ENCODE data around the gene WDR46. TPM values are rescaled to one million over a fixed set of nuclear protein-coding genes. Genes with fewer than 3 reads are reported as not detected.

Gene WDR46
- total RNA-seq, 1 experiment from 2014 or later = 57.0 TPM

DNA sequence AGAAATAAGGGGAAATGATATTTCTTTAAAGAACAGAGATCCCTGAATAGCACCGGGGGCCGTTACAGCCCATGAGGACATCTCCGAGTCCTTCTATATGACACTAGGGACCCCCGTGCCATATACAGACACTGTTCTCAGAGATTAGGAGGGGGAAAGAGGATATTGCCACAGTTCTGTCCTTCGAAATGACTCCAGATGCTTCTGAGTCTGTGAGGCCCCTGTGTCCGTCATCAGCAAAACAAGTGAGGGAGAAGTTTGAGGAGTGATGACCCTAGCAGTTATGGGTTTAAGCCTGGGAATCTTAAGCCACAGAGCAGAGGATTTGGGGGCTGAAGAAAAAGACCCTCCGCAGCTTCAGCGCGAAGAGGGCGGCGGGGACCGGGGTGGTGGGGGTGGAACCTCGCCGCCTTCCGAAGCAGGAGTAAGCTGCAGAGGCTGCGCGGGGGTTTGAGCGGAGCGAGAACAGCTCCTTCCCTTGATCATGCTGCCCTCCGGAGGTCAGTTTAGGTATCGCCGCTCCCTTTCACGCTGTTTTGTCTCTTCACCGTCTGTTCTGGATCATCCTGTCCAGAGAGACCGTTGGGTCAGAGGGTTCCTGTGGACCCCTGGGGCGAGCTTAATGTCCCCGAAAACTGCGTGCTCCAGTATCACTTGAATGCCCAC is 40.9 kb downstream of the WDR46 start:
- Mint-ChIP-seq H3K4me1 (ENCODE audit: insufficient read depth, unreplicated experiment) (peaks cover 22% of the 10 kb centered on the region), H3K27me3 (ENCODE audit: insufficient read depth, unreplicated experiment) (peaks cover 10% of the 10 kb centered on the region), H3K27ac (ENCODE audit: low read depth, unreplicated experiment) (peak overlapping the region; percentile 70), H3K9me3 (ENCODE audit: unreplicated experiment) (no peaks in the 10 kb centered on the region), H3K4me3 (ENCODE audit: unreplicated experiment) (peak overlapping the region; percentile 82), H3K36me3 (ENCODE audit: insufficient read depth, unreplicated experiment) (peaks cover 41% of the 10 kb centered on the region)
- TF ChIP-seq, protein P1, sequence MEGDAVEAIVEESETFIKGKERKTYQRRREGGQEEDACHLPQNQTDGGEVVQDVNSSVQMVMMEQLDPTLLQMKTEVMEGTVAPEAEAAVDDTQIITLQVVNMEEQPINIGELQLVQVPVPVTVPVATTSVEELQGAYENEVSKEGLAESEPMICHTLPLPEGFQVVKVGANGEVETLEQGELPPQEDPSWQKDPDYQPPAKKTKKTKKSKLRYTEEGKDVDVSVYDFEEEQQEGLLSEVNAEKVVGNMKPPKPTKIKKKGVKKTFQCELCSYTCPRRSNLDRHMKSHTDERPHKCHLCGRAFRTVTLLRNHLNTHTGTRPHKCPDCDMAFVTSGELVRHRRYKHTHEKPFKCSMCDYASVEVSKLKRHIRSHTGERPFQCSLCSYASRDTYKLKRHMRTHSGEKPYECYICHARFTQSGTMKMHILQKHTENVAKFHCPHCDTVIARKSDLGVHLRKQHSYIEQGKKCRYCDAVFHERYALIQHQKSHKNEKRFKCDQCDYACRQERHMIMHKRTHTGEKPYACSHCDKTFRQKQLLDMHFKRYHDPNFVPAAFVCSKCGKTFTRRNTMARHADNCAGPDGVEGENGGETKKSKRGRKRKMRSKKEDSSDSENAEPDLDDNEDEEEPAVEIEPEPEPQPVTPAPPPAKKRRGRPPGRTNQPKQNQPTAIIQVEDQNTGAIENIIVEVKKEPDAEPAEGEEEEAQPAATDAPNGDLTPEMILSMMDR (IDR thresholded peaks at IDR 0.05; ENCODE audit: unreplicated experiment) = peak; percentile 97
- intact Hi-C loops (cut with micrococcal nuclease) = loop anchor here (1.0 to 2.0 kb wide), 5 partner anchors 39 to 234 kb away; partner anchors contain the start of genes RING1, RXRB and SLC39A7
- POLR2A ChIA-PET = interaction anchor here (0.5 to 5.5 kb wide), 31 partner anchors 8 to 348 kb away, joined by 3 to 110 read pairs (median 4); partner anchors contain the start of genes B3GALT4, BRD2, HSD17B8 and PFDN6
- BruUV-seq (replicated peaks) = no TSS peak
- DNase-seq (ENCODE audit: unreplicated experiment) = peak; percentile 90
- CTCF ChIA-PET = interaction anchor here (0.6 to 2.8 kb wide), 41 partner anchors 10 to 925 kb away, joined by 3 to 31 read pairs (median 5); partner anchors contain the start of genes BRD2, HSD17B8, RPS18 and VPS52

DNA sequence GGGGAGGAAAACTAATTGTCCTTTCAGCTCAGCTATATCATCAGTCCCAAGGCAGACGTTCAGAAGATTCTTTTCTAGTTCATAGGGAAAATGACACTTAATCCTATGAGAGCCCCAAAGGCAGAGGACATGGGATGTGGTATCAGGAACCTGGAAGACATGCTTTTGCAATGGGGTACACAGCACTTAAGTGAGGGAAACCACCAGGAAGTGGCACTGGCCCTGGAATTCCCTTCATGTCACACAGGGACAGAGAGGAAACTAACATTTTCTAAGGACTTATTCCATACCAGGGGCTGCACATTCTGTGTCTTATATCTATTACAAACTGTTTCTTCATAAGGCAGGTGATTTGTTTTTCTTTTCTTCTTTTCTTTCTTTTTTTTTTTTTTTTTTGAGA is 45.6 kb downstream of the WDR46 start:
- H3K36me3 Mint-ChIP-seq (ENCODE audit: insufficient read depth, unreplicated experiment) = peaks cover 3% of the 10 kb centered on the region
- H3K4me1 Mint-ChIP-seq (ENCODE audit: insufficient read depth, unreplicated experiment) = no peaks in the 10 kb centered on the region
- peaks cover 46% of the 10 kb centered on the region for H3K27me3 Mint-ChIP-seq (ENCODE audit: insufficient read depth, unreplicated experiment)
- TF ChIP-seq, protein P1 (IDR thresholded peaks at IDR 0.05; ENCODE audit: unreplicated experiment) = no peak
- BruUV-seq (replicated peaks) = no TSS peak
- H3K4me3 Mint-ChIP-seq (ENCODE audit: unreplicated experiment) = no peak overlapping the region
- ChIA-PET CTCF (interaction anchor here (1.0 kb wide), 1 partner anchor 94 kb away, joined by 4 read pairs; no protein-coding TSS in a partner anchor), POLR2A (interaction anchor here (0.8 kb wide), 1 partner anchor 11 kb away, joined by 3 read pairs; no protein-coding TSS in a partner anchor)
- no peak for DNase-seq (ENCODE audit: unreplicated experiment)
- no peaks in the 10 kb centered on the region for H3K9me3 Mint-ChIP-seq (ENCODE audit: unreplicated experiment)
- intact Hi-C loops (cut with micrococcal nuclease) = no loop called here
- no peak overlapping the region for H3K27ac Mint-ChIP-seq (ENCODE audit: low read depth, unreplicated experiment)

DNA sequence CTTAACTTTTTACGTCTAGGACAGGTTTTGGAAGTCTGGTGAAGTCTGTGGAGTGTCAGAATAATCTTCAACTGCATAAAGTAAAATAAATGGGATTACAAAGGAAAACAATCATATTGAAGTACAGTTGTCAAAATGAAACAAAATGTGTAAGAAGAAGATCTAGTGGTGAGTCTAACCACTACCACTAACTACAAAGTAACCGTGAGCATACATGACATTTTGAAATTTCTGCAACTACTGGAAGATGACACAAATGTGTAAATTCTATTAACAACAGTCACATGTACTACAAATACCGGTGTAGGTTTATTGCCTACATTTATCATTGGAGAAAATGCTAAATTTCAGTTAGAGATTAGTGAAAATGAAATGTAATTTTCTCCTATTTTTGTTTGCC is 47.1 kb downstream of the WDR46 start:
- no peak for DNase-seq (ENCODE audit: unreplicated experiment)
- BruUV-seq (replicated peaks) = no TSS peak
- TF ChIP-seq, protein P1 (IDR thresholded peaks at IDR 0.05; ENCODE audit: unreplicated experiment) = no peak
- Mint-ChIP-seq H3K27me3 (ENCODE audit: insufficient read depth, unreplicated experiment) (peaks cover 46% of the 10 kb centered on the region), H3K4me3 (ENCODE audit: unreplicated experiment) (no peak overlapping the region), H3K4me1 (ENCODE audit: insufficient read depth, unreplicated experiment) (no peaks in the 10 kb centered on the region), H3K27ac (ENCODE audit: low read depth, unreplicated experiment) (no peak overlapping the region), H3K36me3 (ENCODE audit: insufficient read depth, unreplicated experiment) (no peaks in the 10 kb centered on the region), H3K9me3 (ENCODE audit: unreplicated experiment) (no peaks in the 10 kb centered on the region)
- CTCF ChIA-PET = no interaction called here
- POLR2A ChIA-PET = no interaction called here
- intact Hi-C loops (cut with micrococcal nuclease) = no loop called here

DNA sequence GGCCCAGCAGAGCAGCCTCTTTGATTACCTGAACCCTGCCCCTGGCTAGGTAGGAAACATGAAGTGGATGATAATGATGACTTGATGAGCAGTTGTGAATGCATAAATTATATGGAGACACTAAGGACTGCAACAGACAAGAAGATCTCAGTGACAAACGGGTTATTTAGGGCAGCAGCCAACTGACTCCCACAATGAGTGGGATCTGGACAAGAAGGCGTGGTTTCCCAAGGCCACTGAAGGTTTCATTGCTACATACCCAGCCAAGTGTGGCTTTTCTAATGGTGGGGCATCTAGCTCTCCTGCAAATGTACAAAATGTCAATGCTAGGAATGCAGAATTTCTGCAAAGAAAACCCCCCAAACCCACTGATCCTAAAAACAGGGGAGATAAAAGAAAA is 51.3 kb downstream of the WDR46 start:
- TF ChIP-seq, protein P1 (IDR thresholded peaks at IDR 0.05; ENCODE audit: unreplicated experiment) = no peak
- no peaks in the 10 kb centered on the region for H3K9me3 Mint-ChIP-seq (ENCODE audit: unreplicated experiment)
- H3K36me3 Mint-ChIP-seq (ENCODE audit: insufficient read depth, unreplicated experiment) = no peaks in the 10 kb centered on the region
- no peaks in the 10 kb centered on the region for H3K4me1 Mint-ChIP-seq (ENCODE audit: insufficient read depth, unreplicated experiment)
- H3K27me3 Mint-ChIP-seq (ENCODE audit: insufficient read depth, unreplicated experiment) = peaks cover 57% of the 10 kb centered on the region
- BruUV-seq (replicated peaks) = no TSS peak
- no peak overlapping the region for H3K4me3 Mint-ChIP-seq (ENCODE audit: unreplicated experiment)
- ChIA-PET POLR2A (interaction anchor here (1.0 to 1.4 kb wide), 2 partner anchors 16 to 34 kb away, joined by 4 to 5 read pairs; partner anchors contain the start of gene VPS52), CTCF (interaction anchor here (0.8 to 1.1 kb wide), 2 partner anchors 41 to 108 kb away, joined by 3 read pairs; no protein-coding TSS in a partner anchor)
- DNase-seq (ENCODE audit: unreplicated experiment) = no peak
- intact Hi-C loops (cut with micrococcal nuclease) = no loop called here
- no peak overlapping the region for H3K27ac Mint-ChIP-seq (ENCODE audit: low read depth, unreplicated experiment)
